Activated effector memory CD4-positive, alpha-beta T cell treated with anti-CD3 and anti-CD28 coated beads, Interleukin-2, amount 50 U/mL, for 16 hours (primary cell): ENCODE data around the gene FMN1.

Source experiments
- DNase-seq: peaks from one replicate; pipeline ENCODE4 v3.0.0-alpha.2; 2020

Gene FMN1, protein sequence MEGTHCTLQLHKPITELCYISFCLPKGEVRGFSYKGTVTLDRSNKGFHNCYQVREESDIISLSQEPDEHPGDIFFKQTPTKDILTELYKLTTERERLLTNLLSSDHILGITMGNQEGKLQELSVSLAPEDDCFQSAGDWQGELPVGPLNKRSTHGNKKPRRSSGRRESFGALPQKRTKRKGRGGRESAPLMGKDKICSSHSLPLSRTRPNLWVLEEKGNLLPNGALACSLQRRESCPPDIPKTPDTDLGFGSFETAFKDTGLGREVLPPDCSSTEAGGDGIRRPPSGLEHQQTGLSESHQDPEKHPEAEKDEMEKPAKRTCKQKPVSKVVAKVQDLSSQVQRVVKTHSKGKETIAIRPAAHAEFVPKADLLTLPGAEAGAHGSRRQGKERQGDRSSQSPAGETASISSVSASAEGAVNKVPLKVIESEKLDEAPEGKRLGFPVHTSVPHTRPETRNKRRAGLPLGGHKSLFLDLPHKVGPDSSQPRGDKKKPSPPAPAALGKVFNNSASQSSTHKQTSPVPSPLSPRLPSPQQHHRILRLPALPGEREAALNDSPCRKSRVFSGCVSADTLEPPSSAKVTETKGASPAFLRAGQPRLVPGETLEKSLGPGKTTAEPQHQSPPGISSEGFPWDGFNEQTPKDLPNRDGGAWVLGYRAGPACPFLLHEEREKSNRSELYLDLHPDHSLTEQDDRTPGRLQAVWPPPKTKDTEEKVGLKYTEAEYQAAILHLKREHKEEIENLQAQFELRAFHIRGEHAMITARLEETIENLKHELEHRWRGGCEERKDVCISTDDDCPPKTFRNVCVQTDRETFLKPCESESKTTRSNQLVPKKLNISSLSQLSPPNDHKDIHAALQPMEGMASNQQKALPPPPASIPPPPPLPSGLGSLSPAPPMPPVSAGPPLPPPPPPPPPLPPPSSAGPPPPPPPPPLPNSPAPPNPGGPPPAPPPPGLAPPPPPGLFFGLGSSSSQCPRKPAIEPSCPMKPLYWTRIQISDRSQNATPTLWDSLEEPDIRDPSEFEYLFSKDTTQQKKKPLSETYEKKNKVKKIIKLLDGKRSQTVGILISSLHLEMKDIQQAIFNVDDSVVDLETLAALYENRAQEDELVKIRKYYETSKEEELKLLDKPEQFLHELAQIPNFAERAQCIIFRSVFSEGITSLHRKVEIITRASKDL (N-terminal part only)

DNA sequence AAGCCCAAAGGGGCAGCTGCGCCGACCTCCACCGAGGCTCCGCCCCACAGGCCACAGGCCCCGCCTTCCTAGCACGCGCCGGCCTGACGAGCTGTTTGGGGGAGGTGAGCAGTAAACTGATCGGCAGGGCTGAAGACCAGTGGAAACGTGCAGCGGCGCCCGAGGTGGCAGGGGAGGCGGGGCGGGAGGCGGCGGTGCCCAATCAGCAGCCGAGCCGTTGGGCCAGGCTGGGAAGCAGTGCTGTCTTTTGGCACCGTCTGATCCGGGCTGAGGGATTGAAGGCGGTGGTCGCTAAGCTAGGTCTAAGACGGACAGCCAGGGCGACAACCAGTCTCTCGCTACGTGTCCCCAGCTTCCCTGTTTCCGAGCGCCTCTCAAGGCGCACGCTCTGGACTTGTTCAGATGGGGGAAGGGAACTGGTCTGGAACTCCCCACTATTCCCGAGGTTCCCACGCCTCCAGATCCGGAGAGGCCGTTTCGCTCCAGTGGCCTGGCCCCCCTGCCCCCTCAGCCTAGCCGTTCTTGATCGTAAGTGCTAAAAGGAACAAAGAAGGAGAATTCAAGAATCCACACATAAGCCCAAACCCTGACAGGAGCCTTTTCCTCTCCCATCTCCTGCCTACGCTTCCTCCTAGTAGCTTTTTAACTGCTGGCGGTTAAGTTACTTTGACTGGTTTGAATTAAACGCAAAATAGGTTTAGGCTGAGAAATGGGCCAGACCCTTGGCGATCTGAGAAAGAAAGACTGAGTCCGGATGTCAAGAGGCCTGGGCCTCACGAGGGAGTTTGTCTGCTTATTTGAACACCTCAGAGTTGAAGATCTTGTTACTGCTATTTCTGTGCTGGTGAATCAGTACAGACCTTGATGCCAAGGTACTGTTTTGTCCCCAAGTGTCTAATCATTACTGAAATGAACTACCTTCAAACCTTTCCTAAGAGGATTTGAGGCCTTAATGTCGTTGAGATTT, at the start of gene FMN1:
TSS of gene FMN1 (minus strand) at position 11 of the 967 bp plus-strand sequence. CDS start 39,800 bp downstream, outside the sequence.
- DNase-seq, result peak; percentile 96

DNA sequence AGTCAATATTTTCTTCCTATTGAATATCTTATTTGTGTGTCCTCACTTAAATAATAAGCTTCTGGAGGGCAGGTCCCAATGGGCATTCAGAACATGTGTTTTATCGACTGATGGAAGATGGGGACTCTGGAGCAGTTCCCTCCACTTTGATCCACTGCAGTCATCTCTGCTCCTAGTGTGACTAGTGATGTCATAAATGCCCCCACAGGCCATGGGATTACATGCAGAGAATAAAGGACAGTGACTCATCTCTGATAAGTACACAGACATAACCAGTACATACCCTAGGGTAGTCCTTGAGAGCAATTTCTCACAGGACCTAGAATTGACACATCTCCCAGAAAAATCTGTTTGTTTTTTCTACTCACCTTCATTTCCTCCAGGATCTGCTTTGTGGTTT, 49.4 kb upstream of the FMN1 start:
- no peak for DNase-seq

DNA sequence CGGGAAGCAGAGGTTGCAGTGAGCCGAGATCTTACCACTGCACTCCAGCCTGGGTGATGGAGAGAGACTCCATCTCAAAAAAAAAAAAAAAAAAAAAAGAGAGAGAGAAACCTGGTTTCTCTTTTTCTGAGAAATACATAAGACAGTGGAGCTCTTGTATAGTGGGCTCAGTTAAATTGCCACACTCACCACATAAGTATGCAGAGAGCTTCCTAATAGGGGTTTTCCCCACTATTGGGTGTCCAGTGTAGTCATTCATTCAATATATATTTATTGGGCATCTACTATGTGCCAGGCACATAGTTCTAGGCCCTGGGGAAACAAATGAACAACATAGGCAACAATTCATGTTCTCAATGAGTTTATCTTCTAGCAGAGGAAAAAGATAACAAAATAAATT, 48.9 kb upstream of the FMN1 start:
- DNase-seq, result no peak

DNA sequence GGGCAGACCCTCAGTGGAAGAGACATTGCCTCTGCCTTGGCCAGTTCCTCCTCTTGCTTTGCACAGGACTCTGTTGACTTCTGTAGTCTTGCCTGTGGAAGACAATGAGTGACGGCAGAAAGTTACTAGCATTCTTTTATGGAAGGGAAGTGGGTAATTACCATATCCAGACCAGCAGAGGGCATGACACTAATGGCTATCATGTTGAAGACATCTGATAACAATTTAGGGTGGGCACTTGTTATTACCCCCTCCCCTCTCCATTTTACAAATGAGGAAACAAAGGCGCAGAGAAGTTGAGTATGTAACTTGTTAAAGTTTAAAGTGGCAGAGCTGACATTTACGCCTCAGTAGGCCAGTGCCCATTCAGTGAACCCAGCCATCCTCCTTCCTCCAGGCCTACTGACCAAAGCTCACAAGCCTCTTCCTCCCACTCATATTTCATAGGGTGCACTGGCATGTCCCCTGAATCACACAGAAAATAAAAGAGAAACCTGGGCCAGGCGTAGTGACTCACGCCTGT, 48.2 kb upstream of the FMN1 start:
- DNase-seq, result no peak

DNA sequence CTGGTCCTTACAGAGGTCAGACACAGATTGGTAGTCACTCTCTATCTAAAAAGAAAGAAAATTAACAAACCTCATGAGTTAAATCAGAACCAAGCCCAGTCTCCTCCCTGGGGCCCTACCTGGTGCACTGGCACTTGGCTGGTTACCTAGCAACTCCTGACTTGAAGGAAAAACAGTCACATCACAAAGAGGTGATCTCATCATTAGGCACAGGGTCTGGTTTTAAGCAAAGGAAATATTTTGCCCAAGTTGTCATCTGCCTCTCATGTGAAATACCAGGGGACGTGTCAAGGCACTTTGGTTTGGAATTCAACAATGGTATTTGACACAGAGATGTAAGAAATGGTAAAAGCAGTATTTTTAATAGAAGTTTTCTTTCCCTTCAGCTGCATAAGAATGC, 47.7 kb upstream of the FMN1 start:
- no peak for DNase-seq

DNA sequence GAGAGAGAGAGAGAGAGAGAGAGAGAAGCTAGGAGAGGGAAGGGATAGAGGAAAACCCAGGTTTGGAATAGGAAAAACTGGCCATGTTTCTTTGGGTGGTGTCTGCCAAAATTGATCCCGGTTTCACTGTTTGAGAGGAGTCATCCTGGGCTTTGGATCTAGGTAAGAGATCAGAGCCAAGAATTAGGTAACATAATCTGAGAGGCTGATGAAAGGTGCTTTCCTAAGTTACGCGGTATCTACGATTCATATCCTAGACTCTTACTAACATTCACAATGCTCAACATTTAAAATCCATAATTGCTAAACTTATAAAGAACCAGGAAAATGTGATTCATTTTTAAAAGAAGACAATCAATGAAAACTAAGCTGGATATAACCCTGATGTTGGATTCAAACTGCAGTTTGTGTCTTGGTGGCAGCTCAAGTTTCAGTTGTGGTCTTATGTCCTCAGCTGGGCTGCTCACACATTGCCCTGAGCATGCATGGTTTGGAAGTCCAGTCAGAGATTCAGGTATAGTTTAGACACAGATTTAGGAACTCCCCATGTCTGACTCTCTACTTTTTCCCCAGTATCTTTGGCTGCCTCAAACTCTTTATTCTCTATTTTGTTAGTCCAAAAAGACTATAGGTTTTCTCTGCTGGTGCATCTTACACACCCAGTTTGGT, 42.5 kb upstream of the FMN1 start:
- no peak for DNase-seq

DNA sequence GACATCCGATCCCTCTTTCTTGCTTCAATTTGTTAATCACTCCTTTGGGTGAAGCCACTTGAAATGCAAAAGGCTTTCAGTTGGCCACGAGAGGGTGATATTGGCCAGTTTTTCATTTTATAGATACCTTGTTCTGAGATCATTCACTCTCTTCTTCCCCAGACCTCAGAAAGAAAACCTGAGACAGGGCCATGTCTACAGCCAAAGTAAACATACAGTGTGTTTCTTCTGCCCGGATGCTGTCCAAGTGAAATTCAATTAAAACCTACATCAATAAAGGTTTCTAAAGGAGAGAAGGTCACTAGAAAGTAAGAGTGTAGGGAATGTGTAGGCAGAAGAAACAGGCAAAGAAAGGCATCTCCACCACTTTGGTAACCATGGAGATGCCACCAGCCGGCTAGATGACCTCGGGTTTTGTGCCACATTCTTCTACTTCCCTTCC, 39.5 kb upstream of the FMN1 start:
- DNase-seq, result no peak

DNA sequence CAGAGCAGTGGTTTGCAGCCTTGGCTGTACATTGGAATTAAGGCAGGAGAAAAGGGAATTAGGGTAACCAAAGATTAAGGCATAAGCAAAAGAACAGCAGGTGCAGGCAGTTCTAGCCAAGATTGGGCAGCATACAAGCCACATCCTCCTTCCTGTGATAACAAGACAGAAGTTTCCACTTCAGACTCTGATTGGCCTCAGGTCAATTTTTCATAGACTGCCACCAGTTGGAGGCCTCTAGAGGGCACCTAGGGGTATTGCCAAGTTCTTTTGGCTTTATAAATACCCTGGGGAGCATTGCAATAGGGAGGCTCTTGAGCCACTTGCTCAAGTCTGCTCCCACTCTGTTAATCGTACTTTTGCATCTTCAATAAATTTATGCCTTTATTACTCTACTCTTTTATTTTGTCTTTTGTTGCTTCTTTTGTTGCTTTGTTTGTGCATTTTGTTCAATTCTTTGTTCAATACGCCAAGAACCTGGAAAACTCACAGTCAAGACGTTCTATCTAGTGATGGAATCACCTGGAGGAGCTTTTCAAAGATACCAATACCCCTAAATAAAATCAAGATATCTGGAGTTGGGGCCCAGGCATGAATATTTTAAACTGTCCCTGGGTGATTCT, 32.2 kb upstream of the FMN1 start:
- DNase-seq, result peak; percentile 84

DNA sequence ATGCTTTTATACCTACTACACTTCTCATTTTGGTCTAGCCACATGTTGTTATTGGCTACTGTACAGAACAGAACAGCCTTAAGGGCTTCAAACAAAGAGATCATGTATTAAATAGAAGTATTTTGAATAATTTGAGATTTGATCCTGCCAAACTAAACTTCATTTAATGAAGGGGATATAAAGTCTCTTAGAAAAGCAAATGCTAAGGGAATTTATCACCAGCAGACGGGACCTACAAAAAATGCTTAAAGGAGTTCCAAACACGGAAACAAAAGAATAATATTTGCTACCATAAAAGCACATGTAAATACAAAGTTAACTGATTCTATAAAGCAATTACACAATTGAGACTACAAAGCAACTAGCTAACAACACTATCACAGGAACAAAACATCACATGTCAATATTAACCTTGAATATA, 23.6 kb upstream of the FMN1 start:
- no peak for DNase-seq

DNA sequence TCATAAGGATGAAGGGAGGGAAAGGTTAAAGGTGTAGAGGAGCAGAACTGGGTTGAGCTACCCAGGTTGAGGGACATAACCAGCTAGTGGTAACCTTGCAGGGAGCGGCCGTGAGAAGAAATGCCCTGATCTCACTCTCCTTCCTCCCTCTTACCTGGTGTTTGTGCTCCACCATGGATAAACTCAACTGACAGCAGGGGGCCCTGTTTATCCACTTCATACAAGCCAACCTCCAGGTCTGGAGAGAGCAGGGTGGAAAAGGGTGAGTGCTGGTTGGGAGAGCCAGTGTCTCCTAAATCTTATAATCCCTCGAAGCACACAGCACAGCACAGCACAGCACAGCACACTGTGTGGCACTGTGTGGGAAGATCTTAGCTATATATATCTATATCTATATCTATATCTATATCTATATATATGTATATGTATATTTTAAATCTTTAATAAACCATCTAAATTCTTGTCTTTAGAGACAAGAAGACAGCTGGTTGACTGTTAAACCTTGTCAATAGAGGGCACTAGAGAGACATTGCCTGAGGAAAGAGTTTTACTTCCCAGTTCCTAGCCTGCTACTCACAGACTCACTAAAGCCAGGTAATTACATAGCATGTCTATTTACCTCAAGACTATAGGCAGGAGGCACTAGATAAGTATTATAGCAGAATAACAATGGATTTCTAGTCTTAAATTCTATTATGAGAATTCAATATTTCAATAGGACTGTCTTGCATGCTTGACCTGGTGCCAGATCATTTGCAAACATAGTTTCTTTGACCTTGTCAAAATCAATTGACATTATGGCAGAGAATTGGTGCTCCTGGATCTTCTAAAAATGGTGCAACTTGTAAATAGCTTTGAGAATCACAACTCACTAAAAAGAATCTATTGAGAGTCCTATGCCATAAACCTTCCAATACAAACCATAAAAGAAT, 21.7 kb upstream of the FMN1 start:
- no peak for DNase-seq

DNA sequence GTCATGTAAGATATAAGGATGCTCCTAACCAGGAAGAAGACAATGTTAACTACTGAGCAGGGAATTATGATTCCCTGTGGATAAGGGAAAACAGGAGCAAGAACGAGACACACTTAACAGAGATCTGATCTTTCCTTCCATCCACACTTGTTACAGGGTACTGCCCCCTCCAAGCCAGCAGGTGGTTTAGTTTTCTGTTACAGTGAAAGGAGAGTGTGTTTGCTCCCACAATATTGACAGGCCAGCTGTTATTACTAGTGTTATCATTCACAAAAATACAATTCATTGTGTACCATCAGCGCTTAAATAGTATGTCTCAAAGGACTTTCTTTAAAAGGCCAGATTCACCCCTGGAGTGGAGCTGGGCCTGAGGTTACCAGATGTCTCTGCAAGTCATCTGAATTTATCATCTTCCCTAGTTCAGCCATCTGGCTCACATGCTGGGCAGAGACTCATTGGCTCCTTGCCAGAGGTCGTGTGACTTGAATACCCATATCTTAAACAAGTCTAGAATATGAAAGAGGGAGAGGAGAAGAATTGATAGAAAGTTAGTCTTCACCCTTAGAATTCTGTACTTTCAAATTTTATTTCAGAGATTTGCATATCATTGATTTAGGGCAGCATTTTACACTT, 16.8 kb upstream of the FMN1 start:
- no peak for DNase-seq

DNA sequence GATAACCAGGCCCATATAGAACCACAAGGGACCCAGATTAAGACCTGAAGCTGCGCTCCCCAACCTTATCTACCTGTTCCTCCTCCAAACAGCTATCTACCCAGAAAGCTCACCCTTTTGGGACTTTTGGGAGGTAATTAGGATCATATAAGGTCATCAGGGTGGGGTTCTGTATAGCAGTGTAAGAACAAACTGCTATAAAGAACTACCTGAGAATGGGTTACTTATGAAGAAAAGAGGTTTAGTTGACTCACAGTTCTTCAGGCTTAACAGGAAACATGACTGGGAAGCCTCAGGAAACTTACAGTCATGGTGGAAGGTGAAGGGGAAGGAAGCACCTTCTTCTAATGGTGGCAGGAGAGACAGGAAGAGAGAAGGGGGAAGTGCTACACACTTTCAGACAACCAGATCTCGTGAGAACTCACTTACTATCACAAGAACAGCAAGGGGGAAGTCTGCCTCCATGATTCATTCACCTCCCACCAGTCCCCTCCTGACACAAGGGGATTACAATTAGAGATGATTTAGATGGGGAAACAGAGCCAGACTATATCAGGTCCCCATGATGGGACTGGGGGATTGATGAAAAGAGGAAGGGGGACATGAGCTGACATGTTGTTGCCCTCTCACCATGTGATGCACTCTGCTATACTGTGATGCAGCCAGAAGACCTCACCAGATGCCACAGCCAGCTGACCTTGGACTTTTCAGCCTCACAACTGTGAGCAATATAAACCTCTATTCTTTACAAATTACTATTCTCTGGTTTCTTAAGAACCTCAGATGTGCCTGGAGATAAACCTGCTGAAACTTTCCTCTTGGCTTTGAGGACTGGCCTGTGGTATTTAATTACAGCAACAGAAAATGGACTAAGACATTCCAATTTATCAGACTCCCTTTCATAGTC, 15.3 kb upstream of the FMN1 start:
- DNase-seq, result no peak

DNA sequence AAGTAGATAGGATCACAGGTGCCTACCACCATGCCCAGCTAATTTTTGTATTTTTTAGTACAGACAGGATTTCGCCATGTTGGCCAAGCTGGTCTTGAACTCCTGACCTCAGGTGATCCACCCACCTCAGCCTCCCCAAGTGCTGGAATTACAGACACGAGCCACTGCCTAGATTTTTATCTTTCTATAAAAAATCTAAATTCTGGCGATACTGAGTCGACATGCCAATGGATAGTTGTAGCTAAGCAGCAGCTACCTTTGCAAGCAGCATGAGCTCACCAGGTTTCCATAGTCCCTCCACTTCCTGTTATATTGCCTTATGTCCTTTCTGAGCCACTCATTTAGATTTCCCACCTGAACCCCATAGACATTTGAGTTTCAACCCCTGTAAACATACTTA, 13.1 kb upstream of the FMN1 start:
- no peak for DNase-seq

DNA sequence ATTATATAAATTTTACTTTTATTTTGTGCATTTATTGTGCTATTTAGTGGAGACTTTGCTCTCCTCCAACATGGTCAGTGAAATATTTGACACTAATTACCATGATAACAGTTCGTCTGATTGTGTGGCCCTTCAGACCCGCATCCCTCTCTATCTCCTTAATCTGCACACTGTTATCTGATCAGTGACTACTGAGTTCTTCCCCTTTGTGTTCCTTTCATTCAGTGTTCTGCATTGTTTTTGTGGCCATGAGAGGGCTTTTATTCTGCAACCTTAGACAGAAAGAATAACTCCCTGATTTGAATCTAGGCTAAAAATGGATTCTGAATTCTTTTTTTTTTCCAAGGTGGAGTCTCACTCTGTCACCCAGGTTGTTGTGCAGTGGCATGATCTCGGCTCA, 11.9 kb upstream of the FMN1 start:
- DNase-seq, result no peak

DNA sequence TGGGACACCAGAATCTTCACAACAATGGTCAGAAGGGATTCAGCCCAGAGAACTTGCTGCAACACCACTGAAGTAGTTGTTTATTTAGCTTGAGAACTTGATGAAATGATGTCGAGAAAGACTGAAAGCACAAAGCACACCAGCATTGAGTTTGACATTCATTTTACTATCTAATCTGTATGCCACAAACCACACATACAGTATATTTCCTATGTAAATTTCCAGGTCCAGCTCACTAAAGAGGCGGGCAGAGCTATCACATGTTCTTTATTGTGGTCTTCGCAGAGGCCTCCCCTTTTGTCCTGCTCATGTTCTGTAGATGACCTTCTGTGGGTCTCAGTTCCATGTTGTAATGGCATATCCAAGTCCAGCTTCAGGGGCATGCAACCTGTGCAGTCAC, 10.4 kb upstream of the FMN1 start:
- no peak for DNase-seq

DNA sequence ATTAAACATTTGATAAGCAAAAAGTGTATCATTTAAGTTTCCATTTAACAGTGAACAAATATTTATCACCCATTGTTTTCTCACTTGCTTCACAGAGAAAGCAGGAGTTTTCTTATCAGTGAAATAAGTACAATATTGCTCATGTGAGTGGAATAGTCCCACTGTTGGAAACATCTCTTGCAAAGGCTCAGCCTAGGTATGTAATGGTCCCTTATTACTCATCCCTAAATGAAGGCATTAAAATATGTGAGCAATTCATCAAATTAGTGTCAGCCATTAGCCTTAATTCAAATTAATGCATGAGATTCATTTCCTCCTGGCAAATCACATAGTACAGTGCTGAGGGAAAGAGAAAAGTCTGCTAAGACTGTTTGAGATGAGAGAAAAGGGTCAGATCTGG, 9.6 kb upstream of the FMN1 start:
- DNase-seq, result no peak

DNA sequence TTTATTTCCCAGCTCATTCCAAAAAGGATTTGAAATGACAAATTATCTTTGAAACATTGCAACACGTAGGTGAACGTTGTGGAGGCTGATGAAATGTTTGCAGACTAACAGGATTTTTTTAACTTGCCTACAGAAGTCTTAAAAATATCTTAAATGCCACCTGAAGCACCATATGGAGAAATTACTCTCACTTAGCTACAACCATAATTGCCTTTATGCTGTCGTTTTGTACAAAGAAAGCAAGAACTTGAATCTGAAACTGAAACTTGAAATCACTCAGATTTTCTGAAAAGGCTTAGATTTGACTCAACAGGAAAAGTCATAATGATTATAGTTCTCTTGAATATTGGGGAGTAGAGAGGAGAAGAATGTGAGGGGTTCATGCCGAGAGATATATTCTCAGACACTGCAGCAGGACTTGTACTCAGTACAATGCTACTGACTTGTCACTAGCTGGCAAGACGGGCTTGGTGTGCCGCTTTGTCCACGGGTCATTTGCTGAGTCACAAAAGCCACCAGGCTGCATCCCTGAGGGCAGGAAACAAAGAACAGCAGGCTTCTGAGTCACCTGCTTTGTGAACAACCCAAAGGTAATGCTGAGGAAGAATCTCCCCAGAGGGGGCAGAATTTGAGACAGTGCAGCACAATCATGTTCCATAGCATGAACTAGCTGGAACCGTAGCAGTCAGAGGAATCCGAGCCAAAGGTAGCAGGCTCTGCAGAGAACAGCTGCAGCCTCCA, 7.1 kb upstream of the FMN1 start:
- peak; percentile 85 for DNase-seq
